IMR-90 (cell line): ENCODE data around the gene TBC1D23. TPM values are rescaled to one million over a fixed set of nuclear protein-coding genes. Genes with fewer than 3 reads are reported as not detected.

Experiments
- ATAC-seq: fragments of 200-7000 bp; cut with Tn5 transposase; 2 replicates; pipeline ENCODE4 v1.9.1; 2020; ENCODE audit warnings: low read depth, mild to moderate bottlenecking, moderate library complexity
- BruUV-seq: library from RNA; stranded (reverse); fragments of 400-500 nt; replicated peaks from 2 replicates; lab custom pipeline; 2021; lab: Mats Ljungman, UMichigan
- CTCF ChIA-PET: fragments of 300-600 bp; formaldehyde crosslinking; extraction: SDS; loops from one replicate; lab custom pipeline; 2021; ENCODE audit warnings: antibody characterized with exemption; lab: Yijun Ruan, JAX
- POLR2A ChIA-PET: fragments of 300-600 bp; sonication (Branson Sonifier 250); formaldehyde crosslinking; loops from one replicate; lab custom pipeline; 2022; ENCODE audit warnings: antibody characterized with exemption; ENCODE audit not compliant: unreplicated experiment; lab: Charles Lee
- DNase-seq: peaks from one replicate; pipeline ENCODE4 v3.0.0; 2013
- H2AFZ ChIP-seq: replicated peaks from 2 replicates; pipeline ENCODE3; 2013; ENCODE audit warnings: low read length, mild to moderate bottlenecking; ENCODE audit not compliant: poor library complexity
- H2AK5ac ChIP-seq: 2 replicates; pipeline ENCODE4 v1.6.1; 2013; ENCODE audit warnings: low read depth, low read length, inconsistent platforms
- H2AK9ac ChIP-seq: replicated peaks from 2 replicates; pipeline ENCODE3; 2013; ENCODE audit warnings: mild to moderate bottlenecking, low read depth, low read length, moderate library complexity; ENCODE audit not compliant: poor library complexity
- H2BK120ac ChIP-seq: 2 replicates; pipeline ENCODE4 v1.6.1; 2013; ENCODE audit warnings: low read depth, low read length, inconsistent platforms
- H2BK15ac ChIP-seq: 3 replicates; pipeline ENCODE4 v1.6.1; 2013; ENCODE audit warnings: low read depth, low read length, inconsistent platforms
- H2BK20ac ChIP-seq: 2 replicates; pipeline ENCODE4 v1.6.1; 2013; ENCODE audit warnings: low read depth, mild to moderate bottlenecking, inconsistent platforms, low read length, moderate library complexity
- H2BK5ac ChIP-seq: 2 replicates; pipeline ENCODE4 v1.6.1; 2013; ENCODE audit warnings: mild to moderate bottlenecking, low read depth, low read length, inconsistent platforms; ENCODE audit not compliant: poor library complexity, severe bottlenecking
- H3K14ac ChIP-seq: replicated peaks from 2 replicates; pipeline ENCODE4 v1.6.1; 2013; ENCODE audit warnings: low read depth, low read length, inconsistent platforms
- H3K18ac ChIP-seq: 2 replicates; pipeline ENCODE4 v1.6.1; 2013; ENCODE audit warnings: low read depth, low read length, control low read depth
- H3K23ac ChIP-seq: 2 replicates; pipeline ENCODE4 v1.6.1; 2013; ENCODE audit warnings: low read depth, low read length, inconsistent platforms
- H3K27ac ChIP-seq: 2 replicates; pipeline ENCODE4 v1.5.1; 2013; ENCODE audit warnings: mild to moderate bottlenecking, control low read depth, low read length; ENCODE audit not compliant: insufficient read depth
- H3K27me3 ChIP-seq: 2 replicates; pipeline ENCODE4 v1.6.1; 2013; ENCODE audit warnings: low read length; ENCODE audit not compliant: control insufficient read depth, insufficient read depth
- H3K36me3 ChIP-seq: 2 replicates; pipeline ENCODE4 v1.6.1; 2013; ENCODE audit warnings: low read length, mixed read lengths; ENCODE audit not compliant: control insufficient read depth, insufficient read depth
- H3K4ac ChIP-seq: 2 replicates; pipeline ENCODE4 v1.6.1; 2013; ENCODE audit warnings: low read depth, low read length, inconsistent platforms
- H3K4me1 ChIP-seq: 2 replicates; pipeline ENCODE4 v1.6.1; 2013; ENCODE audit warnings: low read length, mixed read lengths; ENCODE audit not compliant: control insufficient read depth, insufficient read depth
- H3K4me2 ChIP-seq: 2 replicates; pipeline ENCODE4 v1.6.1; 2013; ENCODE audit warnings: low read depth, mild to moderate bottlenecking, control low read depth, low read length, moderate library complexity
- H3K4me3 ChIP-seq: 2 replicates; pipeline ENCODE4 v1.5.1; 2013; ENCODE audit warnings: low read depth, mild to moderate bottlenecking, control low read depth, low read length, moderate library complexity; ENCODE audit not compliant: insufficient read depth
- H3K56ac ChIP-seq: 2 replicates; pipeline ENCODE4 v1.6.1; 2013; ENCODE audit warnings: low read length, inconsistent platforms; ENCODE audit not compliant: insufficient read depth; ENCODE audit errors: extremely low read depth
- H3K79me1 ChIP-seq, 2 experiments: 2 replicates each; pipeline ENCODE4 v1.6.1; 2013; ENCODE audit warnings: low read length in 2 of 2, inconsistent platforms in 1 of 2, low read depth in 1 of 2
- H3K9ac ChIP-seq: 2 replicates; pipeline ENCODE4 v1.6.1; 2013; ENCODE audit warnings: low read depth, low read length, control low read depth
- H3K9me1 ChIP-seq: 2 replicates; pipeline ENCODE4 v1.6.1; 2013; ENCODE audit warnings: low read length, inconsistent platforms; ENCODE audit not compliant: insufficient read depth
- H3K9me3 ChIP-seq: 2 replicates; pipeline ENCODE4 v1.6.1; 2013; ENCODE audit warnings: low read length; ENCODE audit not compliant: control insufficient read depth, insufficient read depth
- H4K20me1 ChIP-seq: 2 replicates; pipeline ENCODE4 v1.6.1; 2013; ENCODE audit warnings: low read length, inconsistent platforms; ENCODE audit not compliant: insufficient read depth
- H4K5ac ChIP-seq: 2 replicates; pipeline ENCODE4 v1.6.1; 2013; ENCODE audit warnings: mild to moderate bottlenecking, low read depth, low read length, control low read depth
- H4K8ac ChIP-seq, 2 experiments: 2 replicates each; pipeline ENCODE4 v1.6.1; 2013; ENCODE audit warnings: low read depth in 2 of 2, low read length in 2 of 2, control low read depth in 1 of 2, inconsistent platforms in 1 of 2
- H4K91ac ChIP-seq: 2 replicates; pipeline ENCODE4 v1.6.1; 2013; ENCODE audit warnings: low read depth, low read length, inconsistent platforms; ENCODE audit not compliant: insufficient read depth
- MAZ ChIP-seq: IDR thresholded peaks from 2 replicates; pipeline ENCODE4 v1.6.1; 2012; ENCODE audit warnings: low read depth, mild to moderate bottlenecking, low read length, improper control_type of control experiment, moderate library complexity, borderline replicate concordance
- NFE2L2 ChIP-seq: fragments of 150-350 bp; IDR thresholded peaks from 2 replicates; pipeline ENCODE4 v1.6.1; 2016; ENCODE audit warnings: low read depth, mild to moderate bottlenecking, low read length
- POLR2A ChIP-seq: IDR thresholded peaks from 2 replicates; pipeline ENCODE4 v1.6.1; 2012; ENCODE audit warnings: mild to moderate bottlenecking, low read depth, low read length
- RAD21 ChIP-seq: IDR thresholded peaks from 2 replicates; pipeline ENCODE4 v1.6.1; 2012; ENCODE audit warnings: low read length, improper control_type of control experiment
- RCOR1 ChIP-seq: IDR thresholded peaks from 2 replicates; pipeline ENCODE4 v1.6.1; 2012; ENCODE audit warnings: mild to moderate bottlenecking, low read length, improper control_type of control experiment; ENCODE audit not compliant: insufficient replicate concordance
- RFX5 ChIP-seq: IDR thresholded peaks from 2 replicates; pipeline ENCODE4 v1.8.0; 2012; ENCODE audit warnings: low read depth, mild to moderate bottlenecking, low read length, moderate library complexity
- USF2 ChIP-seq: fragments of 150-350 bp; IDR thresholded peaks from 2 replicates; pipeline ENCODE4 v1.6.1; 2017; ENCODE audit warnings: mild to moderate bottlenecking, antibody characterized with exemption, low read length, low read depth
- WGBS, 2 experiments: methylation state at CpG; one replicate each; pipeline versions ENCODE4 v1.1.5 to v1.1.7; 2013; ENCODE audit warnings: missing lambda C conversion rate in 2 of 2; ENCODE audit not compliant: insufficient read length in 1 of 2; ENCODE audit errors: extremely low coverage in 2 of 2; 5-methylcytosine and 5-hydroxymethylcytosine counted together
- dilution Hi-C: fragments of 300-500 bp; cut with HindIII; formaldehyde crosslinking; loops from one replicate; pipeline ENCODE4 v1.14.3; 2018; ENCODE audit warnings: low sequenced_read_pairs; ENCODE audit not compliant: unreplicated experiment
- in situ Hi-C: fragments of 300-500 bp; cut with MboI; formaldehyde crosslinking; loops from 3 replicates; pipeline ENCODE4 v1.14.3; 2019; ENCODE audit warnings: low sequenced_read_pairs, inconsistent platforms, mixed read lengths
- intact Hi-C: fragments of 100-400 bp; cut with micrococcal nuclease; formaldehyde crosslinking; loops from 2 replicates; pipeline ENCODE4 v1.10.0; 2022
- polyA plus RNA-seq, 3 experiments: library from polyadenylated mRNA; depleted of rRNA; stranded (reverse); fragments of >200 nt; gene quantifications; 2 replicates each; pipeline ENCODE4 v1.2.3, GENCODE V29; 2012; ENCODE audit warnings: low replicate concordance in 1 of 3
- total RNA-seq: library from RNA; depleted of rRNA; stranded (reverse); fragments of >200 nt; gene quantifications from 2 replicates; pipeline ENCODE4 v1.2.3, GENCODE V29; 2012
- TF ChIP-seq, protein P1 (sequence below): conservative IDR thresholded peaks from 2 replicates; pipeline ENCODE4 v1.5.1; 2012; ENCODE audit warnings: mild to moderate bottlenecking, low read depth, low read length, improper control_type of control experiment
- TF ChIP-seq, protein P2 (sequence below): fragments of 150-350 bp; IDR thresholded peaks from 2 replicates; pipeline ENCODE4 v1.6.1; 2016; ENCODE audit warnings: low read depth, mild to moderate bottlenecking, low read length, moderate library complexity, borderline replicate concordance

The TBC1D23 gene
- total and polyA plus RNA-seq, 2 of the 4 experiments (the other 2 are of a cell fraction) = 21.2 to 67.0 TPM

- ATAC-seq = no peak
- POLR2A ChIA-PET = no interaction called here
- no peak overlapping the region; the same call in 1 of the 2 replicates for H3K9ac ChIP-seq
Measured at GRCh38 chr3:100335434-100335833, 74.6 kb downstream of the TBC1D23 start.

More at GRCh38 chr3:100335434-100335833, 74.6 kb downstream of the TBC1D23 start:
- DNase-seq = no peak
- Histone ChIP-seq H2AFZ (no peak overlapping the region), H3K18ac (no peak overlapping the region), H2BK120ac (no peak overlapping the region), H3K56ac (no peak overlapping the region), H2BK20ac (no peak overlapping the region), H2AK5ac (peak overlapping the region; percentile 40), H3K27me3 (no peaks in the 10 kb centered on the region), H3K4me1 (peaks cover 6% of the 10 kb centered on the region), H3K4me3 (peak overlapping the region; percentile 77; the same call in 1 of the 2 replicates), H2BK15ac (no peak overlapping the region), H3K9me3 (no peaks in the 10 kb centered on the region), H4K8ac (peak overlapping the region; percentile 14 to 69; a peak in 3 of 4 replicates), H4K20me1 (no peaks in the 10 kb centered on the region), H3K9me1 (peaks cover 10% of the 10 kb centered on the region), H3K27ac (no peak overlapping the region), H3K36me3 (peaks cover 10% of the 10 kb centered on the region), H3K23ac (peak overlapping the region; percentile 97; the same call in 1 of the 2 replicates), H2BK5ac (no peak overlapping the region), H4K5ac (peak overlapping the region; percentile 6; the same call in 1 of the 2 replicates), H3K4me2 (peak overlapping the region; percentile 83), H2AK9ac (peak overlapping the region; percentile 51), H4K91ac (no peak overlapping the region), H3K79me1 (peaks cover 21 to 28% of the 10 kb centered on the region in 2 experiments), H3K14ac (peak overlapping the region; percentile 98), H3K4ac (peak overlapping the region; percentile 89; the same call in 1 of the 2 replicates)
- BruUV-seq = no TSS peak
- TF ChIP-seq RFX5 = no peak
- no peak for TF ChIP-seq USF2
- no peak for TF ChIP-seq POLR2A
- TF ChIP-seq MAZ = no peak
- TF ChIP-seq, protein P1, sequence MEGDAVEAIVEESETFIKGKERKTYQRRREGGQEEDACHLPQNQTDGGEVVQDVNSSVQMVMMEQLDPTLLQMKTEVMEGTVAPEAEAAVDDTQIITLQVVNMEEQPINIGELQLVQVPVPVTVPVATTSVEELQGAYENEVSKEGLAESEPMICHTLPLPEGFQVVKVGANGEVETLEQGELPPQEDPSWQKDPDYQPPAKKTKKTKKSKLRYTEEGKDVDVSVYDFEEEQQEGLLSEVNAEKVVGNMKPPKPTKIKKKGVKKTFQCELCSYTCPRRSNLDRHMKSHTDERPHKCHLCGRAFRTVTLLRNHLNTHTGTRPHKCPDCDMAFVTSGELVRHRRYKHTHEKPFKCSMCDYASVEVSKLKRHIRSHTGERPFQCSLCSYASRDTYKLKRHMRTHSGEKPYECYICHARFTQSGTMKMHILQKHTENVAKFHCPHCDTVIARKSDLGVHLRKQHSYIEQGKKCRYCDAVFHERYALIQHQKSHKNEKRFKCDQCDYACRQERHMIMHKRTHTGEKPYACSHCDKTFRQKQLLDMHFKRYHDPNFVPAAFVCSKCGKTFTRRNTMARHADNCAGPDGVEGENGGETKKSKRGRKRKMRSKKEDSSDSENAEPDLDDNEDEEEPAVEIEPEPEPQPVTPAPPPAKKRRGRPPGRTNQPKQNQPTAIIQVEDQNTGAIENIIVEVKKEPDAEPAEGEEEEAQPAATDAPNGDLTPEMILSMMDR = no peak
- TF ChIP-seq RAD21 = no peak
- no peak for TF ChIP-seq NFE2L2
- no peak for TF ChIP-seq RCOR1
- TF ChIP-seq, protein P2, sequence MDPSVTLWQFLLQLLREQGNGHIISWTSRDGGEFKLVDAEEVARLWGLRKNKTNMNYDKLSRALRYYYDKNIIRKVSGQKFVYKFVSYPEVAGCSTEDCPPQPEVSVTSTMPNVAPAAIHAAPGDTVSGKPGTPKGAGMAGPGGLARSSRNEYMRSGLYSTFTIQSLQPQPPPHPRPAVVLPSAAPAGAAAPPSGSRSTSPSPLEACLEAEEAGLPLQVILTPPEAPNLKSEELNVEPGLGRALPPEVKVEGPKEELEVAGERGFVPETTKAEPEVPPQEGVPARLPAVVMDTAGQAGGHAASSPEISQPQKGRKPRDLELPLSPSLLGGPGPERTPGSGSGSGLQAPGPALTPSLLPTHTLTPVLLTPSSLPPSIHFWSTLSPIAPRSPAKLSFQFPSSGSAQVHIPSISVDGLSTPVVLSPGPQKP = no peak
- CTCF ChIA-PET = interaction anchor here (1.1 kb wide), 1 partner anchor 49 kb away, joined by 3 read pairs; no protein-coding TSS in a partner anchor
- WGBS, 2 experiments = 92% methylated on average over 9 of the region's 14 CpGs; no CpG with 5 or more reads in 1 of the 2 experiments
- dilution Hi-C loops = no loop called here
- intact Hi-C loops = no loop called here
- in situ Hi-C loops = no loop called here
